ENCODE data around the gene LIPC.

- TF ChIP-seq EZH2 (IDR thresholded peaks at IDR 0.05; ENCODE audit: insufficient read depth, poor library complexity, severe bottlenecking) = no peak
- TF ChIP-seq EZH2phosphoT487 (IDR thresholded peaks at IDR 0.05; ENCODE audit: insufficient read depth, low read depth) = no peak
These were observed 116.0 kb downstream of the LIPC start for GRCh38 chr15:58547628-58548307.

All from GM23248 (cell line).